Superior temporal gyrus (tissue), 1 donor: Measurements from ENCODE around the gene TLR4.

Experiments
- DNase-seq: peaks from one replicate; pipeline ENCODE4 v3.0.0-alpha.2; 2016; ENCODE audit errors: extremely low spot score

The TLR4 gene

GRCh38 chr9:117744856-117745389 lies 40.7 kb downstream of the TLR4 start:
- DNase-seq, result peak; percentile 62

GRCh38 chr9:117745598-117745997 lies 41.4 kb downstream of the TLR4 start:
- no peak for DNase-seq

GRCh38 chr9:117746263-117746662 lies 42.1 kb downstream of the TLR4 start:
- DNase-seq, result no peak

GRCh38 chr9:117747386-117747970 lies 43.3 kb downstream of the TLR4 start:
- no peak for DNase-seq

- no peak for DNase-seq
Measured at GRCh38 chr9:117750401-117750800, 46.2 kb downstream of the TLR4 start.

GRCh38 chr9:117752894-117753293 lies 48.7 kb downstream of the TLR4 start:
- no peak for DNase-seq

GRCh38 chr9:117757561-117758190 lies 53.5 kb downstream of the TLR4 start:
- no peak for DNase-seq

GRCh38 chr9:117763314-117763713 lies 59.1 kb downstream of the TLR4 start:
- no peak for DNase-seq

GRCh38 chr9:117768750-117769395 lies 64.7 kb downstream of the TLR4 start:
- DNase-seq, result no peak

- no peak for DNase-seq
Measured at GRCh38 chr9:117771136-117771535, 66.9 kb downstream of the TLR4 start.

GRCh38 chr9:117772960-117773359 lies 68.8 kb downstream of the TLR4 start:
- no peak for DNase-seq
